ENCODE data around the gene MACROD2.
A peak's percentile ranks its signal among the peaks of the same experiment; 100 is the strongest.
"Not testable (repeated sequence)": the region's sequence is repeated elsewhere in the genome, so short reads cannot be mapped to it uniquely, and the experiment has no call there.

MACROD2 gene

GRCh38 chr20:13995086-13995665, at the start of gene MACROD2:
TSS of gene MACROD2 (plus strand) at chr20:13995516.
- DNase-seq: peak; percentile 55

DNA sequence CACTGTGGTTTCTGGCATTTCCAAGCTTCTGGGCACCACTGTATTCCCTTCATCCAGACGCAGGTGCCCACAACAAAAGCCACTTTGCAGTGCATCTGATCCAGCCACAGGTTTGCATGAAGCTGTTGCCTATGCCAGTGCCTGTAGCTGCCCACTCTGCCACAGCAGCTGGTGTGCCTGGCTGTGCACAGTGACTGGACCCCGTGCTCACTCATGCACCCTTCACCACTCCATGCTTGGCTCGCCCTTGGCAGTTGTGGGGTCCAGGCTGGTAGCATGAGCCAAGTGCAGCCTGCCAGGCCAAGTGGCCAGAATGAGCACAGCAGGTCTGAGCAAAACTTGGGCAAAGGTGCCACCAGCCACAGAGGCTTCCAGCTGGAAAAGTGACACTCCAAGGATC, 47.6 kb upstream of the MACROD2 start:
- no peak for DNase-seq

DNA sequence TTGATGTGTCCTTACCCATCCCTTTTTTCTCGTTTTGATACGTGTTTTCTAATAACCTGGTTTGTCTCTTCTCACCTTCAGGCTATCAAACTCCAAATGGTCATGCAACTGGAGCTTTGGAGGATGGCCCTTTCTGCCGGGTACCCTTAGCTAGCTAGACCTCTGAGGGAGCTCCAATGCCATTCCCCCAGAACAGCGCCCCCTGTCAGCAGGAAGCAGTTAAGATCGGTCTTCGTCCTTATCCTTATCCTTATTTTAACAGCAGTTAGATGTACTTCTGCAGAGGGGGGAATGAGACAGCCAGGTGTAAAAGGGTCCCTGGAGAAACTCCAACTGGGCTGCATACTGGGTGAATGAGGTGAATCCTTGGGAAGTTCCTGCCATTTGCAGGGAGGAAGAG, 42.1 kb upstream of the MACROD2 start:
- no peak for DNase-seq

DNA sequence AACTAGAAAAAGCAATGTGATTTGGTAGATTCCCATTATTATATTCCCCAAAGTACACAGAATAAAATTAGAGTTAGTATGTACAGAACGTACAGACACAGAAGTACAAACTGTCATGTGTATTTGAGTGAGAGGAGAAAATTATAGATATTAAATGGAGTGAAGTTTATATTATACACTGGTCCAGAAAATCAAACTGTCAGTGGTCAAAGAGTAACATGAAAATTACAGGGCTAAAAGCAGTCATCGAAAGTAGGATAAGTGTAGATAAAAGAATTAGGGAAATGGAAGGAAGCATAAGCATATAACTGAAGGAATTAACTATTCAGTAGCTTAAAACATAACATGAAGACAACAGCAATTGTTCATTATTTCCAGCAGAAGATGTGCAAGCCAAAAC, 35.2 kb upstream of the MACROD2 start:
- no peak for DNase-seq

GRCh38 chr20:13960525-13960924, 34.8 kb upstream of the MACROD2 start:
- DNase-seq: no peak

DNA sequence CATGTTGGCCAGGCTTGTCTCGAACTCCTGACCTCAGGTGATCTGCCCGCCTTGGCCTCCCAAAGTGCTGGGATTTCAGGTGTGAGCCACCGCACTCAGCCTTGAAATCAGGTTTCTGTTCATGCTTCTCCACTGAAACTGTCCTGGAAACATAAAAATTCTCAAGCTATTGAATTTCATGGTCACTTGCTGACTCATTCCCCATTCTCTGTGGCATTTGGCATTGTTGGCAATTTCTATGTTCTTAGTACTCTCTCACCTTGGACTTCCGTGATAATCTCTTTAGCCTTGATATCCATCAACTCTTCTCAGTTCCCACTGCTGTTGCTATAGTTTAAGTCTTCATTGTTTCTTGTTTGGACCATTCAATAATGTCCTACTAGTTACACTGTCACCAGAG, 11.1 kb upstream of the MACROD2 start:
- no peak for DNase-seq

GRCh38 chr20:13990465-13990864, 4.9 kb upstream of the MACROD2 start, which contains the start of gene SEL1L2:
TSS of gene SEL1L2 (minus strand) at chr20:13990614. CDS start at chr20:13990534, 80 bp downstream.
- no peak for DNase-seq

DNA sequence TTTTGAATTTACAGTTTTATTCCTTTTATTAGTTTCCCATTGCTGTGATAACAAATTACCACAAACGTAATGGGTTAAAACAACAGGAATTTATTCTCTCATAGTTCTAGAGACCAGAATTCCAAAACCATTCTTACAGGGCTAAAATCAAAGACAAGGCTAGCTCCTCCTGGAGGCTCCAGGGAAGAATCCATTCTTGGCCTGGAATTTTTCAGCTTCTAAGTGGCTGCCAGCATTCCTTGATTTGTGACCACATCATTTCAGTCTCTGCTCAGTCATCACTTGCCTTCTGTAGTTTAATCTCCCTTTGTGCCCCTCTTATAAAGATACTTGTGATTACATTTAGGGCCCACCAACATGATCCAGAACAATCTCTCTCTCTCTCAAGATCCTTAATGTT, 4.0 kb upstream of the MACROD2 start:
- no peak for DNase-seq

DNA sequence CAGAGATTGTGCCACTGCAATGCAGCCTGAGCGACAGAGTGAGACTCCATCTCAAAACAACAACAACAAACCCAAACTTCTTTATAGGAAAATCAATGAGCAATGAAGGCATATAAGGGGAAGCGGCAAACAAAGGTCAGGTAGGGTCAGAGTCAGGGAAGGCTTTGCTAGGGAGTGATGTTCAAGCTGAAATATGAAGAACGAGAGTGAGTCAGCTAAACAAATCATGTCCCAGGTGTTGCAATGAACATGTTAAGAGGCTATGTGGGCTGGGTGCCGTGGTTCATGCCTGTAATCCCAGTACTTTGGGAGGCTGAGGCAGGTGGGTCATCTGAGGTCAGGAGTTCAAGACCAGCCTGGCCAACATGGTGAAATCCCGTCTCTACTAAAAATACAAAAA, 3.4 kb upstream of the MACROD2 start:
- not testable (repeated sequence) for DNase-seq

GRCh38 chr20:13995841-13996240, 525 bp downstream of the MACROD2 start:
- DNase-seq: peak; percentile 0

DNA sequence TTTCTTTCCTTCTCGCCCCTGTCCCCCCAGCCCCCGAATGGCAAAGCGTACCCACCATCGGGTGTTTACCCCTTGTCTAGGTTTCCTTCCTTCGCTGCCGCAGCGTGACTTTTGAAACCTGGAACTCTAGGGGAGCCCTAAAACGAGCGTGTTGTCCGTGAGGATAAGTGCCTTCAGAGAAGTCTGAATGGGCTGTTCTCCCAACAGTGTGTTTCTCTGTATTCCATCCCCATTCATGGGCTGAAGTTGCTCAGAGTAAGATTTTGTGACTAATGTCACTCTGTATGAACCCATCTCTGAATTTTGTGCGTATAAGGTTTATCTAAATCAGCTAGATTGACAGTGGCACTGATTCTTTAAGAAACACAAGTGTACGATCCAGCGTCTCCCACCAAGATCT, 949 bp downstream of the MACROD2 start:
- DNase-seq: no peak

DNA sequence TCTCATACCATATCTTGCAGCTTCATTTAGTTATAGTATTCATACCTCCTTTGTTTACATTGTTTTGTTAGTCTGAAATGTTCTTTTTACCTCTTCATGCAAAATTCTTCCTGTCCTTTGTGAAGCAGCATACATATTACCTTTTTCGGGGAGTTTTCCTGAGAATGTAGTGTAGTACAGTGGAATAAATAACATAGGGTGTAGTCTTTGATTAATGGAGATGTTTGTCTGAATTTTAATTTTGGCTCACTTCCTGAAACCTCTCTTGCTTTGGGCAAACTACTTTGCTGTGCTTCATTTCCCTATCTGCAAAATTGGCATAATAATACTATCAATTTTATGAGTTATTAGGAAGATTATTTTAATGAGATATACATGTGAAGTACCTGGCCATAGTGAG, 5.6 kb downstream of the MACROD2 start:
- no peak for DNase-seq

DNA sequence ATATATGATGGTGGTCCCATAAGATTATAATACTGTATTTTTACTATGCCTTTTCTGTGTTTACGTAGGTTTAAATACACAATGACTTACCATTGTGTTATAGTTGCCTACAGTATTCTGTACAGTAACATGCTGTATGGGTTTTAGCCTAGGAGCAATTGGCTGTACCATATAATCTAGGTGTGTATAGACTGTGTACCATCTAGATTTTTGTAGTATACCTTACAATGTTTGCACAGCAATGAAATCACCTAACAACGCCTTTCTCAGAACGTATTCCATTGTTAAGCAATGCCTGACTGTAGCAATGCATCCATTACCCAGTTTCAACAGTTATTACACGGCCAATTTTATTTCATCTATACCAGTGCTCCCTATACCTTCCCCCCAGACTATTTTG, 10.7 kb downstream of the MACROD2 start:
- DNase-seq: no peak

DNA sequence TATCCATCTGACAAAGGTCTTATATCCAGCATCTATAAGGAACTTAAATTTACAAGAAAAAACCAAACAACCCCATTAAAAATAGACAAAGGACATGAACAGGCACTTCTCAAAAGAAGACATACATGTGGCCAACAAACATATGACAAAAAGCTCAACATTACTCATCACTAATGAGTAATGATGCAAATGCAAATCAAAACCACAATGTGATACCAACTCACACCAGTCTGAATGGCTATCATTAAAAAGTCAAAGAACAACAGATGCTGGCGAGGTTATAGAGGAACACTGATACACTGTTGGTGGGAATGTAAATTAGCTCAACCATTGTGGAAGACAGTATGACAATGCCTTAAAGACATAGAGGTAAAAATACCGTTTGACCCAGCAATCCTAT, 13.9 kb downstream of the MACROD2 start:
- no peak for DNase-seq

GRCh38 chr20:14012671-14013070, 17.4 kb downstream of the MACROD2 start:
- DNase-seq: no peak

GRCh38 chr20:14030991-14031390, 35.7 kb downstream of the MACROD2 start:
- DNase-seq: no peak

DNA sequence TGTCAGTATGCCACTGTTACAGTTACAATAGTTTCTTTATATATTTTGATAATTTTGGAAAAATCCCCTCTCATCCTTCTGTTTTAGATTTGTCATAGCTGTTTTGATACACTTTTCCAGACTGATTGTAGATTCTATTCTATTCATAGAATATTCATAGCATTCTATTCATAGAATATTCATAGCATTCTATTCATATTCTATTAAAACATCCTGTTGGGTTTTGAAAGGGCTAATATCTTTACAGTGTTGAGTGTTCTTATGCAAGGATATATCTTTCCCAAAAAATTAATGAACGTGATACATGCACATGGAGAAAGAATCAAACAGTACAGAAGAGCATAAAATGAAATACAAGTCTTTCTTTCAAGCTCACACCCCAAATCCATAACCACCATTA, 38.0 kb downstream of the MACROD2 start:
- no peak for DNase-seq

- no peak for DNase-seq
These were observed 41.3 kb downstream of the MACROD2 start for GRCh38 chr20:14036567-14036966.

DNA sequence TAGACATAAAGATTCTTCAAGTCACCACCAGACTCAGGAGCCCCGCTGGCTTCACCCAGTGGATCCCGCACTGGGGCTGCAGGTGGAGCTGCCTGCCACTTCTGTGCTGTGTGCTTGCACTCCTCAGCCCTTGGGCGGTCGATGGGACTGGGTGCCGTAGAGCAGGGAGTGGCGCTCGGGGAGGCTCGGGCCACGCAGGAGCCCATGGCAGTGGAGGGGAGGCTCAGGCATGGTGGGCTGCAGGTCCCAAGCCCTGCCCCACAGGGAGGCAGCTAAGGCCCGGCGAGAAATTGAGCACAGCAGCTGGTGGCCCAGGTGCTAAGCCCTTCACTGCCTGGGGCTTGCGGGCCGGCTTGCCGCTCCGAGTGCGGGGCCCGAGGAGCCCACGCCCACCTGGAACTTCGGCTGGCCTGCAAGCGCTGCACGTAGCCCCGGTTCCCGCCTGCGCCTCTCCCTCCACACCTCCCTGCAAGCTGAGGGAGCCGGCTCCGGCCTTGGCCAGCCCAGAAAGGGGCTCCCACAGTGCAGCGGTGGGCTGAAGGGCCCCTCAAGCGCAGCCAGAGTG, 49.5 kb downstream of the MACROD2 start:
- not testable (repeated sequence) for DNase-seq

DNA sequence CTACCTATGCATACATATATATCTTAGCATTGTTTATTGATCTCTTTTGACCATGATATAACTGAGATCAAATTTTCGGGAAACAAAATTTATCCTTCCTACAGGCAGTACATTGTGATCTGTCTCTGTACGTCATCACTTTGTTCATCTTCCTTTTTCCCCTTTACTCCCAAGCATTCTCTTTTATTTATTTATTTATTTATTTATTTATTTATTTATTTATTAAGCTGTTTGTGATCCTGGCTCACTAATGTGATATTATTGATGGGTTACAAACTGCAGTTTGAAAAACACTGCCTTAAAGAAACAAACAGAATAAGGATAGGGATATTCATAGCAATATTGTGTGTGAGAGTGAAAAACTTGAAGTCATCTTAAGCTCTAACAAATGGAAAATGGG, 51.2 kb downstream of the MACROD2 start:
- DNase-seq: no peak

DNA sequence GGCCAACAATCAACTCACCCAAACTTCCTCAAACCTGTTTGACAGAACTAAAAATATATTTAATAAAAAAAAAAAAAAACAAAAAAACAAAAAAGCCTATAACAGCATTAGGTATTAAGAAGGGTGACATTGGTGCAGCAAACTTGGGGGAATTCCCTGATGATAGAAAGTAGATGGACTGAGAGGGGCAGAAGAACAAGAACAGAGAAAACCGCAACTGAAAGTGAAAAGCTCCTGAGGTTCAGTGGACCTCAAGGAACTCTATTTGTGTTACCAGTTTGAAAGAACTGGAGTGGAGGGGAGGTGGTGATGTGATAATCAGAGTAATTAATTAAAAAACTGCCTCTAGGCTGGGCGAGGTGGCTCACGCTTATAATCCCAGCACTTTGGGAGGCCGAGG, 53.8 kb downstream of the MACROD2 start:
- no peak for DNase-seq

- DNase-seq: no peak
These were observed 56.1 kb downstream of the MACROD2 start for GRCh38 chr20:14051454-14051853.

GRCh38 chr20:14055127-14055742, 59.9 kb downstream of the MACROD2 start:
- peak; percentile 44 for DNase-seq

GRCh38 chr20:14062171-14062570, 66.9 kb downstream of the MACROD2 start:
- DNase-seq: no peak

DNA sequence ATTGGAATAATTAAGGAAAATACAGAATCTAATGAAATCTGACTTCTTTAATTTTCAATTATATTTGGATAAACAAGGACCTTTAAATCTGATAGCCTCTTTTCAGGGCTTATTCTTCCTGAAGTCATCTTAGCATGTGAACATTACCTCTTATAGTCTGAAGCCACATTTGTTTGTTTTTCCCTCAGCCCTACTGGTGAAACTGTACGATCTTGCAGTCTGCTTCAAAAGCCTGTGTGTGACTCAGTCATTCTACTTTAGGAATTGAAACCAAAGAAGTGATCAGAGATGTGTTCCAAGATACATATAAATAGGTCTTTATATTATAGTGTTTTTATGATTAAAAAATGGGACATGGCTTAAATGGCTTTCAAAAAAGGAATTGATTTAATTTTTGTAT, 67.5 kb downstream of the MACROD2 start:
- DNase-seq: no peak
